Limb (tissue), 2 donors: ENCODE measurements around the gene COIL.

Source experiments
- DNase-seq, 2 donors: peaks; one replicate each; pipeline ENCODE4 v3.0.0-alpha.2; 2016; ENCODE audit errors: extremely low spot score in 2 of 2

Gene COIL

GRCh38 chr17:56909742-56910508 is 50.9 kb downstream of the COIL start:
- DNase-seq = no peak

- no peak for DNase-seq
These were observed 52.8 kb downstream of the COIL start for GRCh38 chr17:56908001-56908542.

- no peak for DNase-seq
These were observed 57.3 kb downstream of the COIL start for GRCh38 chr17:56903560-56903959.

- no peak for DNase-seq
These were observed 58.5 kb downstream of the COIL start for GRCh38 chr17:56902348-56902747.

GRCh38 chr17:56899403-56899802 is 61.4 kb downstream of the COIL start:
- no peak for DNase-seq

GRCh38 chr17:56898874-56899273 is 62.0 kb downstream of the COIL start:
- no peak for DNase-seq

- no peak for DNase-seq
These were observed 63.0 kb downstream of the COIL start for GRCh38 chr17:56897646-56898424.

GRCh38 chr17:56896968-56897359 is 63.9 kb downstream of the COIL start:
- no peak for DNase-seq

- no peak for DNase-seq
These were observed 64.5 kb downstream of the COIL start for GRCh38 chr17:56896217-56896967.

- DNase-seq = no peak
These were observed 65.9 kb downstream of the COIL start for GRCh38 chr17:56894859-56895455.

- DNase-seq = no peak
These were observed 67.3 kb downstream of the COIL start for GRCh38 chr17:56893503-56893902.

GRCh38 chr17:56892333-56892732 is 68.5 kb downstream of the COIL start:
- no peak for DNase-seq

GRCh38 chr17:56891751-56892150 is 69.1 kb downstream of the COIL start:
- DNase-seq = no peak

GRCh38 chr17:56890906-56891674 is 69.8 kb downstream of the COIL start:
- DNase-seq = no peak

- no peak for DNase-seq
These were observed 70.5 kb downstream of the COIL start for GRCh38 chr17:56890390-56890789.
